HL-60 (cell line): ENCODE results near the gene ATP2B1.

Experiments used
- CTCF ChIP-seq: IDR thresholded peaks from one replicate; pipeline ENCODE4 v1.5.1; 2011; ENCODE audit warnings: low read length, control low read depth, inconsistent platforms; ENCODE audit not compliant: insufficient read depth
- POLR2AphosphoS5 ChIP-seq: IDR thresholded peaks from 2 replicates; pipeline ENCODE4 v1.6.1; 2012; ENCODE audit warnings: low read depth
- TF ChIP-seq, protein P1 (sequence below): IDR thresholded peaks from 2 replicates; pipeline ENCODE4 v1.6.1; 2012; ENCODE audit warnings: low read depth; ENCODE audit not compliant: insufficient replicate concordance

- TF ChIP-seq CTCF (no peak), POLR2AphosphoS5 (no peak)
- TF ChIP-seq, protein P1, sequence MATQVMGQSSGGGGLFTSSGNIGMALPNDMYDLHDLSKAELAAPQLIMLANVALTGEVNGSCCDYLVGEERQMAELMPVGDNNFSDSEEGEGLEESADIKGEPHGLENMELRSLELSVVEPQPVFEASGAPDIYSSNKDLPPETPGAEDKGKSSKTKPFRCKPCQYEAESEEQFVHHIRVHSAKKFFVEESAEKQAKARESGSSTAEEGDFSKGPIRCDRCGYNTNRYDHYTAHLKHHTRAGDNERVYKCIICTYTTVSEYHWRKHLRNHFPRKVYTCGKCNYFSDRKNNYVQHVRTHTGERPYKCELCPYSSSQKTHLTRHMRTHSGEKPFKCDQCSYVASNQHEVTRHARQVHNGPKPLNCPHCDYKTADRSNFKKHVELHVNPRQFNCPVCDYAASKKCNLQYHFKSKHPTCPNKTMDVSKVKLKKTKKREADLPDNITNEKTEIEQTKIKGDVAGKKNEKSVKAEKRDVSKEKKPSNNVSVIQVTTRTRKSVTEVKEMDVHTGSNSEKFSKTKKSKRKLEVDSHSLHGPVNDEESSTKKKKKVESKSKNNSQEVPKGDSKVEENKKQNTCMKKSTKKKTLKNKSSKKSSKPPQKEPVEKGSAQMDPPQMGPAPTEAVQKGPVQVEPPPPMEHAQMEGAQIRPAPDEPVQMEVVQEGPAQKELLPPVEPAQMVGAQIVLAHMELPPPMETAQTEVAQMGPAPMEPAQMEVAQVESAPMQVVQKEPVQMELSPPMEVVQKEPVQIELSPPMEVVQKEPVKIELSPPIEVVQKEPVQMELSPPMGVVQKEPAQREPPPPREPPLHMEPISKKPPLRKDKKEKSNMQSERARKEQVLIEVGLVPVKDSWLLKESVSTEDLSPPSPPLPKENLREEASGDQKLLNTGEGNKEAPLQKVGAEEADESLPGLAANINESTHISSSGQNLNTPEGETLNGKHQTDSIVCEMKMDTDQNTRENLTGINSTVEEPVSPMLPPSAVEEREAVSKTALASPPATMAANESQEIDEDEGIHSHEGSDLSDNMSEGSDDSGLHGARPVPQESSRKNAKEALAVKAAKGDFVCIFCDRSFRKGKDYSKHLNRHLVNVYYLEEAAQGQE, result no peak
Observed at GRCh38 chr12:89752341-89752740, 43.7 kb upstream of the ATP2B1 start.
